Fibroblast of gingiva (primary cell): ENCODE measurements around the gene COL4A4.
"Not testable (repeated sequence)": the region's sequence is repeated elsewhere in the genome, so short reads cannot be mapped to it uniquely, and the experiment has no call there.

Experiments used
- DNase-seq: peaks from one replicate; pipeline ENCODE4 v3.0.0-alpha.2; 2011; ENCODE audit warnings: low read depth

The COL4A4 gene

GRCh38 chr2:227163998-227164762 lies at the start of gene COL4A4, which contains the start of gene COL4A3:
COL4A4 (minus strand) TSS chr2:227164205; CDS start chr2:227147483, 16,722 bp downstream.
COL4A3 (plus strand) TSS chr2:227164624; CDS start chr2:227164727, 103 bp downstream.
- DNase-seq: peak; percentile 14

GRCh38 chr2:227207573-227207972 lies 43.6 kb upstream of the COL4A4 start:
- DNase-seq: no peak

- DNase-seq: no peak
Observed at GRCh38 chr2:227206406-227206805, 42.4 kb upstream of the COL4A4 start.

- no peak for DNase-seq
Observed at GRCh38 chr2:227205701-227206100, 41.7 kb upstream of the COL4A4 start.

GRCh38 chr2:227204452-227204851 lies 40.4 kb upstream of the COL4A4 start:
- DNase-seq: no peak

GRCh38 chr2:227201771-227202170 lies 37.8 kb upstream of the COL4A4 start:
- no peak for DNase-seq

- DNase-seq: no peak
Observed at GRCh38 chr2:227198866-227199265, 34.9 kb upstream of the COL4A4 start.

- no peak for DNase-seq
Observed at GRCh38 chr2:227194219-227194618, 30.2 kb upstream of the COL4A4 start.

- no peak for DNase-seq
Observed at GRCh38 chr2:227192491-227192890, 28.5 kb upstream of the COL4A4 start.

GRCh38 chr2:227191367-227191766 lies 27.4 kb upstream of the COL4A4 start:
- DNase-seq: peak; percentile 70

- no peak for DNase-seq
Observed at GRCh38 chr2:227188292-227188691, 24.3 kb upstream of the COL4A4 start.

GRCh38 chr2:227186751-227187150 lies 22.7 kb upstream of the COL4A4 start:
- peak; percentile 19 for DNase-seq

- DNase-seq: no peak
Observed at GRCh38 chr2:227185615-227186232, 21.7 kb upstream of the COL4A4 start.

GRCh38 chr2:227183657-227184367 lies 19.8 kb upstream of the COL4A4 start:
- DNase-seq: no peak

- no peak for DNase-seq
Observed at GRCh38 chr2:227182765-227183164, 18.8 kb upstream of the COL4A4 start.

GRCh38 chr2:227180770-227181169 lies 16.8 kb upstream of the COL4A4 start:
- DNase-seq: no peak

- no peak for DNase-seq
Observed at GRCh38 chr2:227179988-227180685, 16.1 kb upstream of the COL4A4 start.

- no peak for DNase-seq
Observed at GRCh38 chr2:227177592-227178336, 13.8 kb upstream of the COL4A4 start.

- not testable (repeated sequence) for DNase-seq
Observed at GRCh38 chr2:227171779-227172178, 7.8 kb upstream of the COL4A4 start.

GRCh38 chr2:227164763-227165291 lies 822 bp upstream of the COL4A4 start:
- DNase-seq: no peak

- no peak for DNase-seq
Observed at GRCh38 chr2:227163485-227163997, 464 bp downstream of the COL4A4 start.
